GM12891 (cell line): ENCODE results near the gene HNRNPM.

ENCODE experiments used
- PAX5 ChIP-seq: IDR thresholded peaks from 2 replicates; pipeline ENCODE4 v1.6.1; 2011; ENCODE audit warnings: low read length, moderate library complexity, mild to moderate bottlenecking; ENCODE audit not compliant: insufficient read depth, severe bottlenecking
- POLR2A ChIP-seq: IDR thresholded peaks from 2 replicates; pipeline ENCODE4 v1.6.1; 2011; ENCODE audit warnings: low read depth, low read length, control low read depth
- POLR2AphosphoS5 ChIP-seq: IDR thresholded peaks from 2 replicates; pipeline ENCODE4 v1.6.1; 2011; ENCODE audit warnings: low read depth, low read length, control low read depth
- POU2F2 ChIP-seq: IDR thresholded peaks from 2 replicates; pipeline ENCODE4 v1.6.1; 2011; ENCODE audit warnings: low read depth, mild to moderate bottlenecking, control low read depth, low read length, moderate library complexity
- SPI1 ChIP-seq: IDR thresholded peaks from 2 replicates; pipeline ENCODE4 v1.6.1; 2011; ENCODE audit warnings: low read depth, low read length, control low read depth
- TAF1 ChIP-seq: IDR thresholded peaks from 2 replicates; pipeline ENCODE4 v1.6.1; 2011; ENCODE audit warnings: low read depth, low read length, control low read depth

- TF ChIP-seq POLR2A (no peak), POLR2AphosphoS5 (no peak), TAF1 (no peak), SPI1 (no peak), POU2F2 (no peak), PAX5 (no peak)
These were observed 73.8 kb downstream of the HNRNPM start for GRCh38 chr19:8518536-8518935.
